ENCODE measurements around the gene USP13.

USP13 gene

DNA sequence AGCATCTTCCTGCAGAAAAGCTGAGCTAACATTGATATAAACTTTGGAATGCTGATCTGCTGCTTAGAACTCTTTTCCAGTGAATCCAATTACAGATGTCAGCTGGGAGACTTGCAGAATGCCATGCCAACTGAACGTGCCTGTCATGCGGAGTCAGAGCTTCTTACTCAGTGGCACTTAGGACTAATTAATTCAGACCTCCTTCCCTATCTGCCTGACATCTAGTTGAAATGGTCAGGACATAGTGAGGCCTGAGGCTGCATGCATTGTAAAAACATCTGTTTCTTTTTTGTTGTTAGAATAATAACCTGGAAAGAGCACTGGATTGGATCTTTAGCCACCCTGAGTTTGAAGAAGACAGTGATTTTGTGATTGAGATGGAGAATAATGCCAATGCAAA lies 112.6 kb downstream of the USP13 start:
- TF ChIP-seq RAD21 (IDR thresholded peaks at IDR 0.05; ENCODE audit: low read depth) (no peak), TAF1 (IDR thresholded peaks at IDR 0.05; ENCODE audit: low read depth) (no peak), CEBPB (IDR thresholded peaks at IDR 0.05) (no peak), TEAD4 (IDR thresholded peaks at IDR 0.05) (no peak), TCF12 (IDR thresholded peaks at IDR 0.05; ENCODE audit: low read depth) (no peak), CREB1 (IDR thresholded peaks at IDR 0.05; ENCODE audit: low read depth) (no peak), NFIC (IDR thresholded peaks at IDR 0.05) (no peak), ZBTB7A (IDR thresholded peaks at IDR 0.05; ENCODE audit: low read depth) (no peak), FOXM1 (IDR thresholded peaks at IDR 0.05; ENCODE audit: borderline replicate concordance, low read depth) (no peak)
- TF ChIP-seq, protein P1, sequence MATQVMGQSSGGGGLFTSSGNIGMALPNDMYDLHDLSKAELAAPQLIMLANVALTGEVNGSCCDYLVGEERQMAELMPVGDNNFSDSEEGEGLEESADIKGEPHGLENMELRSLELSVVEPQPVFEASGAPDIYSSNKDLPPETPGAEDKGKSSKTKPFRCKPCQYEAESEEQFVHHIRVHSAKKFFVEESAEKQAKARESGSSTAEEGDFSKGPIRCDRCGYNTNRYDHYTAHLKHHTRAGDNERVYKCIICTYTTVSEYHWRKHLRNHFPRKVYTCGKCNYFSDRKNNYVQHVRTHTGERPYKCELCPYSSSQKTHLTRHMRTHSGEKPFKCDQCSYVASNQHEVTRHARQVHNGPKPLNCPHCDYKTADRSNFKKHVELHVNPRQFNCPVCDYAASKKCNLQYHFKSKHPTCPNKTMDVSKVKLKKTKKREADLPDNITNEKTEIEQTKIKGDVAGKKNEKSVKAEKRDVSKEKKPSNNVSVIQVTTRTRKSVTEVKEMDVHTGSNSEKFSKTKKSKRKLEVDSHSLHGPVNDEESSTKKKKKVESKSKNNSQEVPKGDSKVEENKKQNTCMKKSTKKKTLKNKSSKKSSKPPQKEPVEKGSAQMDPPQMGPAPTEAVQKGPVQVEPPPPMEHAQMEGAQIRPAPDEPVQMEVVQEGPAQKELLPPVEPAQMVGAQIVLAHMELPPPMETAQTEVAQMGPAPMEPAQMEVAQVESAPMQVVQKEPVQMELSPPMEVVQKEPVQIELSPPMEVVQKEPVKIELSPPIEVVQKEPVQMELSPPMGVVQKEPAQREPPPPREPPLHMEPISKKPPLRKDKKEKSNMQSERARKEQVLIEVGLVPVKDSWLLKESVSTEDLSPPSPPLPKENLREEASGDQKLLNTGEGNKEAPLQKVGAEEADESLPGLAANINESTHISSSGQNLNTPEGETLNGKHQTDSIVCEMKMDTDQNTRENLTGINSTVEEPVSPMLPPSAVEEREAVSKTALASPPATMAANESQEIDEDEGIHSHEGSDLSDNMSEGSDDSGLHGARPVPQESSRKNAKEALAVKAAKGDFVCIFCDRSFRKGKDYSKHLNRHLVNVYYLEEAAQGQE (IDR thresholded peaks at IDR 0.05; ENCODE audit: low read depth), result no peak

DNA sequence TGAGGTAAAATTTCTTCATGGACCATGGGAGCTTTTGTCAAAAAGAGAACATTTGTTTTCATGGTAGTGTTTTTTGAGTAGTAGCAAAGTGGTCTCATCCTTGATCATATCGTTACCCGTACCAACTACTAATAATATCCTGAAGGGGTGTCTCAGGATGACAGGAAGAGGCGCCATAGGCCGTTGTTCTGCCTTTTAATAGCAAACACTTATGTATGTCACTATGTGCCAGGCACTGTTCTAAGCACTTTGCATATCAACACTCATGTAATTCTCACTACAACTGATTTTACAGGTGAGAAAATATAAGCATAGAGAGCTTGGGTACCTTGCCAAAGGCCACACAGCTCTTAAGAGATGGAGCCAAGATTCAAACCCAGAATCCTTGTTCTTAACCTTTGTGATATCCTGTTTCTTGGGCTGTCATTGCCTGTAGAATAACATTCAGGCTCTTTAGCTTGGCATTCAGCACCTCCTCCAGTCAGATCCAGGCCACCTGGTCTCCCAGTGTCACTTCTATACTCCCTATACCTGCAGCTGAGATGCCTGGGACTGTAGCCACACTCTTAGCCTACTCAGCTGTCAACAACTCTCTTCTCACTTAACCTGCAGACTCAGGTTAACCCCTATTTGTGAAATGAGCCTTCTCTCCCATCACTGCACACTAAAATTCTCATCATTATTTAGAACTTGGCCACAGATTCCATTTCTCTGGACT lies 113.7 kb downstream of the USP13 start:
- TF ChIP-seq, protein P1 (IDR thresholded peaks at IDR 0.05; ENCODE audit: low read depth), result no peak
- no peak for TF ChIP-seq EGR1 (IDR thresholded peaks at IDR 0.05)
- no peak for TF ChIP-seq CEBPB (IDR thresholded peaks at IDR 0.05)
- TF ChIP-seq TCF12 (IDR thresholded peaks at IDR 0.05; ENCODE audit: low read depth), result no peak
- TF ChIP-seq TAF1 (IDR thresholded peaks at IDR 0.05; ENCODE audit: low read depth), result no peak
- TF ChIP-seq, protein P2, sequence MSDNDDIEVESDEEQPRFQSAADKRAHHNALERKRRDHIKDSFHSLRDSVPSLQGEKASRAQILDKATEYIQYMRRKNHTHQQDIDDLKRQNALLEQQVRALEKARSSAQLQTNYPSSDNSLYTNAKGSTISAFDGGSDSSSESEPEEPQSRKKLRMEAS (IDR thresholded peaks at IDR 0.05), result no peak
- no peak for TF ChIP-seq CREB1 (IDR thresholded peaks at IDR 0.05; ENCODE audit: low read depth)
- no peak for TF ChIP-seq FOXM1 (IDR thresholded peaks at IDR 0.05; ENCODE audit: borderline replicate concordance, low read depth)
- TF ChIP-seq YY1 (IDR thresholded peaks at IDR 0.05; ENCODE audit: low read depth), result no peak
- no peak for TF ChIP-seq NFIC (IDR thresholded peaks at IDR 0.05)
- TF ChIP-seq RAD21 (IDR thresholded peaks at IDR 0.05; ENCODE audit: low read depth), result no peak

DNA sequence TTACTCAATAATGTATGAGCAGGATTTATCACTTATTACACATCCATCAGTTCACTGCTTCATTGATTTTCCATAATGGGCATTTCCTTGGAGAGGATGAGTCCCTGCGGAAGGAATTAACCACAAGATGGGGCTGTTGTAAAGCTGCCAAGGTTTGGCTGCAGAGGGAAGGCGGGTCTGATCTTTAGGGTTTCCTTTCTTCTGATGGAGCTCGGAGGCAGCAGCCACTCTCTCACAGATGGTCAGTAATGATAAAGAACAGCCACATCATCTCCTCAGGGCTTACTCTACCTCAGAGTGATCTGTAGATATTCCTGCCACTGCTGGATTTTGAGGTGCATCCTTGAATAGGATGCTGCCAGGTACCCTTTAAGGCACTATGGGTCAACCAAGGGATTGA lies 115.2 kb downstream of the USP13 start:
- no peak for TF ChIP-seq TAF1 (IDR thresholded peaks at IDR 0.05; ENCODE audit: low read depth)
- no peak for TF ChIP-seq FOXM1 (IDR thresholded peaks at IDR 0.05; ENCODE audit: borderline replicate concordance, low read depth)
- TF ChIP-seq NFIC (IDR thresholded peaks at IDR 0.05), result peak; percentile 86
- TF ChIP-seq RAD21 (IDR thresholded peaks at IDR 0.05; ENCODE audit: low read depth), result peak; percentile 73
- TF ChIP-seq CREB1 (IDR thresholded peaks at IDR 0.05; ENCODE audit: low read depth), result no peak
- TF ChIP-seq TCF12 (IDR thresholded peaks at IDR 0.05; ENCODE audit: low read depth), result peak; percentile 65; the same call in 1 of the 2 replicates
- TF ChIP-seq, protein P2 (IDR thresholded peaks at IDR 0.05), result no peak
- TF ChIP-seq, protein P1 (IDR thresholded peaks at IDR 0.05; ENCODE audit: low read depth), result no peak
- peak; percentile 71 for TF ChIP-seq CEBPB (IDR thresholded peaks at IDR 0.05)
- TF ChIP-seq EP300 (IDR thresholded peaks at IDR 0.05; ENCODE audit: borderline replicate concordance), result peak; percentile 78; the same call in 1 of the 2 replicates
- no peak for TF ChIP-seq EGR1 (IDR thresholded peaks at IDR 0.05)
- peak; percentile 57 for TF ChIP-seq TEAD4 (IDR thresholded peaks at IDR 0.05)
- TF ChIP-seq, protein P3, sequence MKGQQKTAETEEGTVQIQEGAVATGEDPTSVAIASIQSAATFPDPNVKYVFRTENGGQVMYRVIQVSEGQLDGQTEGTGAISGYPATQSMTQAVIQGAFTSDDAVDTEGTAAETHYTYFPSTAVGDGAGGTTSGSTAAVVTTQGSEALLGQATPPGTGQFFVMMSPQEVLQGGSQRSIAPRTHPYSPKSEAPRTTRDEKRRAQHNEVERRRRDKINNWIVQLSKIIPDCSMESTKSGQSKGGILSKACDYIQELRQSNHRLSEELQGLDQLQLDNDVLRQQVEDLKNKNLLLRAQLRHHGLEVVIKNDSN (IDR thresholded peaks at IDR 0.05), result no peak
- TF ChIP-seq ZBTB7A (IDR thresholded peaks at IDR 0.05; ENCODE audit: low read depth), result no peak
- no peak for TF ChIP-seq YY1 (IDR thresholded peaks at IDR 0.05; ENCODE audit: low read depth)

DNA sequence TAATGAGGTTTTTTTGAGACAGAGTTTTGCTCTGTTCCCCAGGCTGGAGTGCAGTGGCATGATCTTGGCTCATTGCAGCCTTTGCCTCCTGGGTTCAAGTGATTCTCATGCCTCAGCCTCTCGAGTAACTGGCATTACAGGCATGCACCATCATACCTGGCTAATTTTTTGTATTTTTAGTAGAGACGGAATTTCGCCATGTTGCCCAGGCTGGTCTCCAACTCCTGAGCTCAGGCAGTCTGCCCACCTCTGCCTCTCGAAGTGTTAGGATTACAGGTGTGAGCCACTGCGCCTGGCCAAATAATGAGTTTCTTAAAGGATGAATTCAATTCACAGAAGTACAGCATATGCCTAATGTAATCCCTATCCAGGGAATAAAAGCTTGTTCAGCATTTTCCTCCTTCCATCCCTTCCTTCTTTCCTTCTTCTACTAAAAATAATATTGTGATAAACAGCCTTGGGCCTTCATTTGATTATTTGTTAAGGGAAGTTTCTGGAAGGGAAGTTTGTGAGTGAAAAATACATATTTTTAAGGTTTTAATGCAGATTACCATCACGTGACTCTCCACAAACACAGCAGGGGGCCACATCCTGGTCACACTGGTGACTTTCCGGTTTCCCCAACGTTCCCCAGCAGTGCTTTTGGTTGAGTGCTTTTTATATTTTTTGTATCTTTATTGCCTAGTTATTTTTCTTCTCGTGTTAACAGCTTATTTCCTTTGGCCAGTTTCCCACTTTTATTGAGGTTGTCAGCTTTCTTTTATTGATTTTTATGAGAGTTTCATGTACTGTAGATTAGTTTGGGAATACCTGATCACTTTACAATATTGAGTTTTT lies 116.8 kb downstream of the USP13 start:
- TF ChIP-seq, protein P3 (IDR thresholded peaks at IDR 0.05), result peak; percentile 80
- TF ChIP-seq RAD21 (IDR thresholded peaks at IDR 0.05; ENCODE audit: low read depth), result no peak

All from Ishikawa (cell line).